Stimulated activated CD4-positive, alpha-beta T cell treated with anti-CD3 and anti-CD28 coated beads, Interleukin-15, amount 100 ng/mL, for 48 hours (primary cell): ENCODE measurements around the gene TNFSF10.
"Not testable (repeated sequence)": the region's sequence is repeated elsewhere in the genome, so short reads cannot be mapped to it uniquely, and the experiment has no call there.

Experiments
- DNase-seq, 2 donors: peaks; one replicate each; pipeline ENCODE4 v3.0.0-alpha.2; 2020; ENCODE audit warnings: low read depth in 2 of 2

The TNFSF10 gene

GRCh38 chr3:172522871-172523818, at the start of gene TNFSF10:
Gene TNFSF10 (minus strand): TSS chr3:172523430. CDS start chr3:172523384, 46 bp downstream.
- peak; percentile 41 to 48 for DNase-seq

GRCh38 chr3:172569128-172570008, 46.1 kb upstream of the TNFSF10 start:
- no peak for DNase-seq

GRCh38 chr3:172568701-172569100, 45.5 kb upstream of the TNFSF10 start:
- DNase-seq, result no peak

- DNase-seq, result not testable (repeated sequence)
These were observed 43.6 kb upstream of the TNFSF10 start for GRCh38 chr3:172566785-172567184.

GRCh38 chr3:172564499-172564898, 41.3 kb upstream of the TNFSF10 start:
- DNase-seq, result no peak

GRCh38 chr3:172562871-172563865, 39.9 kb upstream of the TNFSF10 start:
- DNase-seq, result no peak

GRCh38 chr3:172561897-172562640, 38.8 kb upstream of the TNFSF10 start:
- DNase-seq, result no peak

GRCh38 chr3:172560586-172560985, 37.4 kb upstream of the TNFSF10 start:
- no peak for DNase-seq

- DNase-seq, result no peak
These were observed 36.8 kb upstream of the TNFSF10 start for GRCh38 chr3:172560026-172560425.

- no peak for DNase-seq
These were observed 35.8 kb upstream of the TNFSF10 start for GRCh38 chr3:172559020-172559419.

GRCh38 chr3:172557515-172558220, 34.4 kb upstream of the TNFSF10 start:
- no peak for DNase-seq

- DNase-seq, result no peak
These were observed 30.5 kb upstream of the TNFSF10 start for GRCh38 chr3:172553526-172554252.

GRCh38 chr3:172552607-172553006, 29.4 kb upstream of the TNFSF10 start:
- DNase-seq, result no peak

GRCh38 chr3:172551874-172552273, 28.6 kb upstream of the TNFSF10 start:
- no peak for DNase-seq

GRCh38 chr3:172550347-172550943, 27.2 kb upstream of the TNFSF10 start:
- peak; percentile 76 to 83 for DNase-seq

- DNase-seq, result no peak
These were observed 25.9 kb upstream of the TNFSF10 start for GRCh38 chr3:172549144-172549543.

- no peak for DNase-seq
These were observed 23.5 kb upstream of the TNFSF10 start for GRCh38 chr3:172546628-172547214.

GRCh38 chr3:172546105-172546504, 22.9 kb upstream of the TNFSF10 start:
- DNase-seq, result no peak
